ENCODE results near the gene OR1S2. TPM values are rescaled to one million over a fixed set of nuclear protein-coding genes. Genes with fewer than 3 reads are reported as not detected.

OR1S2 gene
- total RNA-seq, 1 donor from 2014 or later, result not detected

DNA sequence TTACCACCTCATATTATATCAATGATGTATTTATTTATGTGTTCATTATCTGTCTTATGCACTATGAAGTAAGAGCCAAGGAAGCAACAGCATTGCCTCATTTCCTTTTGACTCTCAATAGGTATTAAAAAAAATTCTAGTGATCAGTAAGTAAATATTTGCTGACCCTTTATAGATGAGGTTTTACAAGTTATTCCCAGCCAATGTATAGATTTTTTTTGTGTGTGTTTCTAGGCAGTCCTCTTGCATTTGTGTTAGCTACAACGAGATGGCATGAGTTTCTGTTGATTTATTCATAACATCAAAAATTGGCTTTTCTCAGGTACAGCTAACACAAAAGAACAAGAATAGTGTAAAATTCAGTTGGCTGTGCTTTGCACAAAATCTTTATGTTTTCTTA lies 4.7 kb downstream of the OR1S2 start:
- ATAC-seq (no peak), DNase-seq (no peak)
- intact Hi-C loops (cut with DNase I), result no loop called here
- Histone ChIP-seq H3K9me3 (no peaks in the 10 kb centered on the region), H3K27me3 (no peaks in the 10 kb centered on the region), H3K4me3 (no peak overlapping the region), H3K36me3 (no peaks in the 10 kb centered on the region), H3K4me1 (no peaks in the 10 kb centered on the region), H3K27ac (no peak overlapping the region)
- TF ChIP-seq, protein P1, sequence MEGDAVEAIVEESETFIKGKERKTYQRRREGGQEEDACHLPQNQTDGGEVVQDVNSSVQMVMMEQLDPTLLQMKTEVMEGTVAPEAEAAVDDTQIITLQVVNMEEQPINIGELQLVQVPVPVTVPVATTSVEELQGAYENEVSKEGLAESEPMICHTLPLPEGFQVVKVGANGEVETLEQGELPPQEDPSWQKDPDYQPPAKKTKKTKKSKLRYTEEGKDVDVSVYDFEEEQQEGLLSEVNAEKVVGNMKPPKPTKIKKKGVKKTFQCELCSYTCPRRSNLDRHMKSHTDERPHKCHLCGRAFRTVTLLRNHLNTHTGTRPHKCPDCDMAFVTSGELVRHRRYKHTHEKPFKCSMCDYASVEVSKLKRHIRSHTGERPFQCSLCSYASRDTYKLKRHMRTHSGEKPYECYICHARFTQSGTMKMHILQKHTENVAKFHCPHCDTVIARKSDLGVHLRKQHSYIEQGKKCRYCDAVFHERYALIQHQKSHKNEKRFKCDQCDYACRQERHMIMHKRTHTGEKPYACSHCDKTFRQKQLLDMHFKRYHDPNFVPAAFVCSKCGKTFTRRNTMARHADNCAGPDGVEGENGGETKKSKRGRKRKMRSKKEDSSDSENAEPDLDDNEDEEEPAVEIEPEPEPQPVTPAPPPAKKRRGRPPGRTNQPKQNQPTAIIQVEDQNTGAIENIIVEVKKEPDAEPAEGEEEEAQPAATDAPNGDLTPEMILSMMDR (IDR thresholded peaks at IDR 0.05), result no peak

DNA sequence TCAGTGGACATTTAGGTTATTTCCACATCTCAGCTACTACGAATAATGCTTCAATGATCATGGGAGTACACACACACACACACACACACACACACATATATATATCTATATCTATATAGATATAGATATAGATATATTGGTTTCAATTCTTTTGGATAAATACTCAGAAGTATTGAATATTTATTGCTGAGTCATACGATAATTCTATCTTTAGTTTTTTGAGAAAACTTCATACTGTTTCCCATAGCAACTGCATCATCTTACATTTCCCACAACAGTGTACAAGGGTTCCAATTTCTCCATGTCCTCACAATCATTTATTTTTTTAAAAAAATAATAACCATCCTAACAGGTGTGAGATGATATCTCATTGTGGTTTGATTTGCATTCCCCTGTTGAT lies 8.0 kb downstream of the OR1S2 start:
- no peak for ATAC-seq
- Histone ChIP-seq H3K27ac (no peak overlapping the region), H3K9me3 (no peaks in the 10 kb centered on the region), H3K4me1 (no peaks in the 10 kb centered on the region), H3K36me3 (no peaks in the 10 kb centered on the region), H3K4me3 (no peak overlapping the region), H3K27me3 (no peaks in the 10 kb centered on the region)
- DNase-seq, result no peak
- intact Hi-C loops (cut with DNase I), result no loop called here
- TF ChIP-seq, protein P1 (IDR thresholded peaks at IDR 0.05), result no peak

DNA sequence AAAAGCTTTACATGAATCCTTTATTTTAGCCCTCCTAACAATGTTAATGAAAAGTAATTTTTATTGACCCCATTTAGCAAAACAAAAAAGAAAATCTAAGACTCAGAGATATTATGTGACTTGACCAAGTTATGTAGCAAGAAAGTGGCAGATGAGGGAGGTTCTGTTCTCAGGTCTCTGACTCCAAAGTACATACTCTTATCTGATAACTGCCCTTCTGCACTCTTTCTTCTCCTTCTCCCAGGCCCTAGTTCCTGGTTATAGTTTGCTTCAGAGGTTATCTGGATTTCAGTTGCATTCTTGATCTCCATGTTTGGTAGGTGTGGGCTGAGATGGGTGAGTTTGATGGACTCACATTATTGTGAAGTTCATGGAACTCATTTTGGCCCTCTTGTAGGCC lies 10.6 kb downstream of the OR1S2 start:
- Histone ChIP-seq H3K4me1 (no peaks in the 10 kb centered on the region), H3K27me3 (no peaks in the 10 kb centered on the region), H3K36me3 (no peaks in the 10 kb centered on the region), H3K4me3 (no peak overlapping the region), H3K9me3 (no peaks in the 10 kb centered on the region), H3K27ac (no peak overlapping the region)
- ATAC-seq (no peak), DNase-seq (no peak)
- TF ChIP-seq, protein P1 (IDR thresholded peaks at IDR 0.05), result no peak
- intact Hi-C loops (cut with DNase I), result no loop called here

DNA sequence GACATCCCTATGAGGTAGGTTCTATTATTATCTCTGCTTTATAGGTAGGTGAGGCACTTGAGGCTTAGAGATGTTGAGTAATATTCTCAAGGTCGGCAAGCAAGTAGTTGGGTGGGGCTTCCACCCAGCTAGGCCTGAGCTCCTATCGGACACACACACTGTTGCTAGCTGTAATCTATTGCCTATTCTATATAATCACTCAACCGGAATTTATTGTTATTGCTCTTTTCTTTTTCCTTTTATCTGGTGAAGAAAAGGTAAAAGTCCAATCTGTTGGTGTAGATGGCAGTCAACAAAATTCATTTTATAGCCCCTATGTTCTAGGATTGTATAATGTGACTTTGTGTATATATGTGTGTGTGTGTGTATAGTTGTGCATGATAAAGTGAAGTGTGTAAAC lies 11.7 kb downstream of the OR1S2 start:
- Histone ChIP-seq H3K9me3 (no peaks in the 10 kb centered on the region), H3K4me3 (no peak overlapping the region), H3K27me3 (no peaks in the 10 kb centered on the region), H3K36me3 (no peaks in the 10 kb centered on the region), H3K27ac (no peak overlapping the region), H3K4me1 (no peaks in the 10 kb centered on the region)
- ATAC-seq (no peak), DNase-seq (no peak)
- intact Hi-C loops (cut with DNase I), result no loop called here
- TF ChIP-seq, protein P1 (IDR thresholded peaks at IDR 0.05), result no peak

DNA sequence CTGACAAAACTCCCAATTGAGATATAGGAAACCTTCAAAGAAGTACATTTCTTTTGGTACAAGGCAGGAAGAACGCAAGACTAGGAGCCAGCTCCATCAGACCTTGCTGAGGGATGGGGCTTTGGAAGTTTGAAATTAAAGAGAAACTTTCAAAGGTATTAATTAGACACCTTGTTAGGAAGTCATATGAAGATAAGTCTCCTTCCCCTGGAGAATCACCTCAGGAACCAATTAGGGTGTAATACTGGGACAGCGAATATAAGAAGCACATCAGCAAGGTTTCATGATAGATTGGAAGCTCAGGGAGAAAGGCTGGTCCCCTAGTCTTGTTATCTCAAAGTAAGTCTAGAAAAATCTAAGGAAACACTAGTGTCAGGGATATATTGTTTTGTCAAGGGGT lies 15.2 kb downstream of the OR1S2 start, which contains the start of gene OR9Q2:
TSS of gene OR9Q2 (plus strand) at position 301 of the 400 bp plus-strand sequence. CDS start 1,421 bp downstream, outside the sequence.
- H3K4me3 ChIP-seq, result no peak within 1 kb of the TSS
- intact Hi-C loops (cut with DNase I), result no loop called here
- TF ChIP-seq, protein P1 (IDR thresholded peaks at IDR 0.05), result no peak
- ATAC-seq (no peak), DNase-seq (no peak)
- H3K4me1 ChIP-seq, result no peaks in the 10 kb centered on the region
- H3K27me3 ChIP-seq, result no peaks in the 10 kb centered on the region
- no peaks in the 10 kb centered on the region for H3K9me3 ChIP-seq
- no peak within 1 kb of the TSS for H3K27ac ChIP-seq
- H3K36me3 ChIP-seq, result no peaks in the 10 kb centered on the region

DNA sequence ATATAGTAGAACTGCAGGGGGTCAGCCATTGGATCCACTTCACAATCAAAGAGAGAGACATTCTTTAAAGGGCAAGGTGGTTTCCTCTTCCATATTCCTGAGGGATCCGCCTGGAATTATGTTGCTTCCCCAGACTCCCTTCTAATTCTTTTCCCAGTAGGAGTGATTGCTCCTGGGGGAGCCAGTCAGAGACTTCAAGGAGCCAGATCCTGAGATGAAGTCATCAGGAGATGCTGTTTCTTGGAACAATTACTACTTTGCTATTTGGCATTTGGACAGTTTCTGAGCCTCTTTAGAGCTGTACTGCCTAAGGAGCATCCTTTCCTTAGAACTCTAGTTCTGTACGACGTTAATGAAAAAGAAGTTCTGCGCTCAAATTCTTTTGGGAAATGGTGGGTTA lies 17.0 kb downstream of the OR1S2 start:
- ATAC-seq, result no peak

More for the DNA sequence above, 17.0 kb downstream of the OR1S2 start:
- TF ChIP-seq, protein P1 (IDR thresholded peaks at IDR 0.05), result no peak
- Histone ChIP-seq H3K4me3 (no peak overlapping the region), H3K9me3 (no peaks in the 10 kb centered on the region), H3K27me3 (no peaks in the 10 kb centered on the region), H3K36me3 (no peaks in the 10 kb centered on the region), H3K27ac (no peak overlapping the region), H3K4me1 (no peaks in the 10 kb centered on the region)
- DNase-seq, result no peak
- intact Hi-C loops (cut with DNase I), result no loop called here
